Measurements from ENCODE around the gene OS9. TPM values are rescaled to one million over a fixed set of nuclear protein-coding genes. Genes with fewer than 3 reads are reported as not detected.

Gene OS9
- total and polyA plus RNA-seq, 9 of the 15 experiments (the other 6 are each of a cell fraction or from before 2014, with no cell fraction given), result 4.6 to 105 (median 89.5) TPM

DNA sequence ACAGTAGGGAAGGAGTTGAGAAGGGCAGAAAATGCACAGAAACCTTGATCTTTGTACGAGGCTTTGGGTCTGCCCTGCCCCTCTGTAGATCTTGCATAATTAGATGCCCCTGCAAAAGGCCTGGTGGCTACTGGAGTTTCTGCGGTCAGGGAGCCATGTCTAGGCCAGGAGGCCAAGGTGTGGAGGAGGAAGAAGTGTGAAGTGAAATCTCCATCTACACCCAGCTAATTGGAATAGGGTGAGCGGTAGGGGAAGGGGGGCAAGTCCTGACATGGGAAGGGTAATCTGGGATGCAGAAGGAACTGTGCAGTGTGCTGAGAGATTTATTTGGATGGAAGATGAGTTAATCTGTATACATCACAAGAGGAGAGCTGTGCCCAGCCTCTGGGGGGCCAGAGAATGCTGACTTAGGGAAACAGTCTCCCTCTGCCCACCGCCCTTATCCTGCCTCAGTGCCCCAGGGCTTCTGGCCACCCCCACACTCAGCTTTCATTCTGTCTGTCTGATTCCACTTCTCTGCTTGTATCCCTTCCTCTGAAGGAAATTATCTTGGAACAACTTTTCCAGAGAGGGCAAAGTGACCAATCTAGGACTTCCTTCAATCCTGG is 67.6 kb downstream of the OS9 start:
- H3K36me3 ChIP-seq (ENCODE audit: control insufficient read depth, insufficient read depth, low read length), result peaks cover 15% of the 10 kb centered on the region; the same call in 2 of the 3 replicates
- H3K4me2 ChIP-seq (ENCODE audit: insufficient read depth, low read length), result no peak overlapping the region
- ATAC-seq (no peak), DNase-seq (ENCODE audit: extremely low read depth in 1 of 4, low spot score in 3 of 4) (no peak), FAIRE-seq (no peak)
- POLR2A ChIA-PET, result interaction anchor here (1.3 to 2.3 kb wide), 2 partner anchors 11 to 17 kb away, joined by 4 to 11 read pairs; partner anchors contain the start of genes EEF1AKMT3, METTL1 and TSPAN31
- no peaks in the 10 kb centered on the region for H4K20me1 ChIP-seq (replicated peaks; ENCODE audit: control insufficient read depth, insufficient read depth, low read length)
- no peak overlapping the region for H2AFZ ChIP-seq (ENCODE audit: low read depth, low read length)
- no peak overlapping the region for H3K9ac ChIP-seq (ENCODE audit: insufficient read depth in 1 of 2, low read depth in 2 of 2, low read length in 2 of 2)
- H3K9me1 ChIP-seq (ENCODE audit: control insufficient read depth, insufficient read depth, low read length), result no peaks in the 10 kb centered on the region
- H3K4me1 ChIP-seq (replicated peaks in 1 of 2; ENCODE audit: control insufficient read depth in 2 of 2, insufficient read depth in 2 of 2, low read length in 2 of 2), result peaks cover 1 to 31% of the 10 kb centered on the region in 2 experiments; a peak in 4 of 5 replicates
- no peaks in the 10 kb centered on the region for H3K27me3 ChIP-seq (ENCODE audit: control insufficient read depth in 2 of 2, insufficient read depth in 2 of 2, low read length in 2 of 2)
- 55% methylated on average over 4 of the region's 4 CpGs for WGBS (ENCODE audit: insufficient coverage, low coverage, missing lambda C conversion rate)
- no peak overlapping the region for H3K4me3 ChIP-seq
- intact Hi-C loops (cut with micrococcal nuclease), result no loop called here
- no peak overlapping the region for H3K27ac ChIP-seq (ENCODE audit: extremely low read depth, low read depth, low read length)
- TF ChIP-seq, protein P1, sequence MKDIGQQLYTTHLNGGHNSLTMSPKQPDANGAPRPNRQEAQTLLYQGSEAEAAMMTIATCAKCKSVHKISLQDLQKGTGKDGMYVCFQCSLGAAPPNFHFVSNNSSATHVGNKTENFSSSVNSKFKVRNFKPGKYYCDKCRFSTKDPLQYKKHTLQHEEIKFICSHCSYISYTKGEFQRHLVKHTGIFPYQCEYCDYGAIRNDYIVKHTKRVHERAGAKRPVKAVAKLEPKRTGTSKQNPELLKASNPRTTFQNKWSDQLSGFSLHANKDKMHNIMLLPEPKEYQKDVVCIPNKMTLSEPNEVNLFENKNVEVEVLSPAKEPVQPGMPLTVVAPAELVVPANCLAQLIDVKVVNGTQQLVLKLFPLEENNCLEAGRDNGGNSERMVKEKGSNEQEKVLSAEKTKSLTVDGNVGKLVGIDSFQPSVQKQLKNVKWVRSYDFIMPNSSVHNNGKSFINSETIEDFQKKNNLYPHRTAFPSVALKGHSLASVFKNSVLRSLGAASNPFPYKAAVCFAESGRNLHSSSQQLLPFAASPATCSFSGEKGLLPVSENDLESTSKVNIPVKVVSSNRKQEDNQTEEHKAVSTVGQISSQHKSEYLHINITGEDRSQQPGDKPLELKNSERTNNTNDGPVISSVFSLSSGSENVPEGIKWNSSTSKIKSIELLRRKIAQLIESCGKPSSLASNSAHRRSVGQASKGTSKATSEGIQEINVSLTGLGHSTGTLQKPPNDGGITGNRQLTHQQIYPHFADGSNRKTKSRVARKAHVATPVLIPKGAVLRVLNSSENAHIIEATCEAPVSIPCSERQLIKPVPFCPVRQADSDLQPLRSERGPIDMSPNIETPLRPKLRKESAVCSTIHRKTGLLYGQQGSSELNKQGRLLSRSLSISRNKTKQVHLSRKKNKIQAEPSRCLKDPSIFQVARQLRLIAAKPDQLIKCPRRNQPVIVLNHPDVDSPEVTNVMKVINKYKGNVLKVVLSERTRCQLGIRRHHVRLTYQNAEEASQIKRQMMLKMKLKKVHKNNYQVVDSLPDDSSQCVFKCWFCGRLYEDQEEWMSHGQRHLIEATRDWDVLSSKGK (CRISPR knock-in tag; IDR thresholded peaks at IDR 0.05), result no peak
- TF ChIP-seq ZNF3 (CRISPR knock-in tag; IDR thresholded peaks at IDR 0.05) (no peak), TCF7 (IDR thresholded peaks at IDR 0.05; ENCODE audit: borderline replicate concordance) (no peak), ZNF316 (IDR thresholded peaks at IDR 0.05) (peak; percentile 41; the same call in 1 of the 2 replicates), MAFF (IDR thresholded peaks at IDR 0.05; ENCODE audit: low read length) (0 out of 2 replicates have a peak, but pooled peaks have one; percentile 6)
- BruUV-seq (replicated peaks), result no TSS peak
- H3K79me2 ChIP-seq (ENCODE audit: control insufficient read depth, insufficient read depth, low read length), result peaks cover 2% of the 10 kb centered on the region; the same call in 1 of the 3 replicates
- H3K9me3 ChIP-seq (replicated peaks; ENCODE audit: control insufficient read depth, insufficient read depth, low read depth, low read length), result no peaks in the 10 kb centered on the region
- CTCF ChIA-PET (ENCODE audit: low intra/inter-chr PET ratio), result no interaction called here
- in situ Hi-C loops (cut with MboI), result no loop called here
